NCI-H2227 (cell line): ENCODE measurements around the gene CUX1.
"Not testable (repeated sequence)": the region's sequence is repeated elsewhere in the genome, so short reads cannot be mapped to it uniquely, and the experiment has no call there.

Source experiments
- DNase-seq: peaks from one replicate; lab custom pipeline; 2025; ENCODE audit not compliant: unreplicated experiment; lab: John Stamatoyannopoulos, UW

The CUX1 gene

GRCh38 chr7:102165136-102165535, 347.7 kb downstream of the CUX1 start:
- no peak for DNase-seq

DNA sequence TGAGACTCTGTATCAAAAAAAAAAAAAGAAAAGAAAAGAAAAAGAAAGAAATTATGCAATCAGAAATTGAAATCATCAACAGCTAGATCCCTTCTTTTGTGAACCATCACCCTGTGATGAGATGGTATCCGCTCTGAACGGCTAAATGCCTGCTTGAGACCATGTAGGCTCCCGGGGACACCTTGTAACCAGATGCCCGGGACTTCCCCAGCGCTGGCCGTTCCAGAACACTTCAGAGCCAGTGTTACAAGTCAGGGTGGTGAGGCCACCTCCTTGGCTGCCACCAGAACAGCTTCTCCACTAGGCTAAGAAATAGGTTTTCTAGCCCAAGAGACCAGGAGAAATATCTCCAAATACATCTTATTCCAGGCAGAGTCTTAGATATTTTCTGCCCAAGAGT, 349.8 kb downstream of the CUX1 start:
- DNase-seq: no peak

DNA sequence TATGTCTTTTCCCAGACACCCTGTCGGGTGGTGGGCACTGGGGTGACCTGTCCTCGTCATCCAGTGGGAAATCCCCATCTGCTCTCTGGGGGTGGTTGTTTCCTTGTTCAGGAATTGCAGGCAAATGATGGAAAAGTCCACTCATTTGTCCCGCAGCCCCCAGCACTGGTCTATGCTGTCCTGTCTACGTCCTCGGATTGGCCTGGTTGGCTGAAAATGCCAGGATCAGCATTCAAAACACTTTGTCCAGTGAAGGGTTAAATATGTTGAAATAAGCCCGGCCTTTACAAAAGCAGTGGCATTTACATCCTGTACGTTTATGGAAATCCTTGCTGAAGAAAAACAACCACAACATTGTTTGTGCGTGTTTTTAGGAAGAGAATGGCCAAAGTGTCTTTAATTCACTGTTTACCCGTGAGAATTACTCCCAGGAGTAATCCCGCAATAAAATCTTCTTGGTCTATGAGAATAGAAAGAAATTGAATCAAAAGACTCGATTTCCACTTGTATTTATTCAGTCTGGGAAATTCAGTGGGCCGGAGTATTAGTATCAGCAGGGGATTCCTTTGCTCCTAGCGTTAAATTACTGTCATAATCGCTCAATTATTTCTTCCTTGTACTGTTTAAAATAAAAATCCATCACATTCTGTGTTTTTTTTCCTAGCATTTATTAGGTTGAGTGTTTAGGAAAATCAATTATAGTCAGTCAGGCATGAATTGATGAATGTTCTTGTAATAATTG, 352.4 kb downstream of the CUX1 start:
- DNase-seq: peak; percentile 87

DNA sequence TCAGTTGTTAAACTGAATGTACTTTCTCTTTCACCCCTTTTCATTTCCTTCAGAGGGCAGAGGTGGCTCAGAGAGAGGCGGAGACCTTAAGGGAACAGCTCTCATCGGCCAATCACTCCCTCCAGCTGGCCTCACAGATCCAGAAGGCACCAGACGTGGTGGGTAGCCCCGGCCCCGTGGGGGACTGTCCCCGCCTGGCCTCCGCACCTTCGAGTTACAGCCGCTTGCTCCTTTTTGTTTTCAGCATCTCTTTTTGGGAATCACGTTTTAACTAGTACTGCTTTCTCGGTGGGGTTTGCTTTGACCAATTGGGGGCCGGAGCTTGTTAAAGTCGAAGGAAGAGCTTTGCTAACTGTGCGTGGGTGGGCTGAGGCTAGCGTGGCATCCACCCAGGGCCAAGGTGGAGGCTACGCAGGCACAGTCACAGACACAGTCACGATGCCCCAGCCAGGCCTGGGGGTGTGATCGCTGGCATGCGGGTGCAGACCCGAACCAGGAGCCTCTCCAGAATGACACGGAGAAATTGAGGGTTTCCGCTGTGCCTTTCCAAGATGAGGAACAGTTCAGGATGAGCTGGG, 353.1 kb downstream of the CUX1 start:
- DNase-seq: peak; percentile 87

DNA sequence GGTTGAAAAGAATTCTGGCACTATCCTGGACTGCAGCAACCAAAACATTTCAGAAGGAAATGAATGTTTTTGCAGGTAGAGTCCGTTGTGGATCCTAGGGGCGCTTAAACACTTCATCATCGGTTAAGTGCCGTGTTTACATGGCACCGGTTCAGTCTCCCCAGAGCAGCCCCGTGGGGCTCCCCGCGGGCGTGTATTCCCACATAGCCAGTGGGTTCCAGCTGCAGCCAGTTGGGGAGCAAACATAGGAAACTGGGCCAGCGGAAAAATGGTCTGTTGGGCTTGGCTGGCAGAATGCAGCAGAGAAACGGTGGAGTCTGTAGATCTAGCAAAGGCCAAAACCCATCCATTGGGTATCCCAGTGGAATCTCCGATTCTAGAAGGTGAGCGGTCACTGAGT, 356.2 kb downstream of the CUX1 start:
- DNase-seq: no peak

DNA sequence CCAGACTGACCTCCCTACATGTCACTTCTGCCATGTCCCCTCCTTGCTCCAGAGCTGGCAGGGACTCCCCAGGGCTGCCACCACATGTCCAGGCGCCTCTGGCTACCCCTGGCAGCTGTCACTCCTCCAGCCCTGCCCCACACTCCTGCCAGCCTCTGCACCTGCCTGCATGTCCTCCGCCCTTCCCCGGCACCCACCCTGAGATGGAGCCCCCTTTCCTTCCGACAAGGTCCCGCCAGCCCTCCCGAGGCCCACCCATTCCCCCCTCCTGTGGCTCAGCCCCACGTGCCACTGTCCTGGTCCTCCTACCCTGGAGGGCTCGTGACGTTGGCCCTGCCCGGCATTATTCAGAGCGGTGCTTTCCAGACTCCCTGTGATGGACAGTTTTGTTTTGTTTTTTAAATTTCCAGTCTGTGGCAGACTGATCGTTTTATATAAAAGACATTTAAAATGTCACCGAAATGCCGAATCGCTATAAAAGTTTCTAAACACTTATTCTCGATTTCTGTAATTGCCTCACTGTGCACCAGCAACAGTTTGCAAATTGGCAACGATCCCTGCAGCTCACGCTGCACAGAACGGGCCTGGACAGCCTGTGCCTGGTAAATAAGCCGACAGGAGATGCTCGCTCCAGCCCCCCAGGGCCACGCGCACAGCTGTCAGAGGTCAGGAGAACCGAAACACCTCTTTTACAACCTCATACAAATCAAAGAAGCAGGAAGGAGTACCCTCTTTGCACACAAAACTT, 358.2 kb downstream of the CUX1 start:
- DNase-seq: no peak

GRCh38 chr7:102178410-102178809, 361.0 kb downstream of the CUX1 start:
- DNase-seq: no peak

- DNase-seq: no peak
Measured at GRCh38 chr7:102180727-102181126, 363.3 kb downstream of the CUX1 start.

GRCh38 chr7:102181517-102181916, 364.1 kb downstream of the CUX1 start:
- DNase-seq: no peak

- no peak for DNase-seq
Measured at GRCh38 chr7:102182016-102182415, 364.6 kb downstream of the CUX1 start.

DNA sequence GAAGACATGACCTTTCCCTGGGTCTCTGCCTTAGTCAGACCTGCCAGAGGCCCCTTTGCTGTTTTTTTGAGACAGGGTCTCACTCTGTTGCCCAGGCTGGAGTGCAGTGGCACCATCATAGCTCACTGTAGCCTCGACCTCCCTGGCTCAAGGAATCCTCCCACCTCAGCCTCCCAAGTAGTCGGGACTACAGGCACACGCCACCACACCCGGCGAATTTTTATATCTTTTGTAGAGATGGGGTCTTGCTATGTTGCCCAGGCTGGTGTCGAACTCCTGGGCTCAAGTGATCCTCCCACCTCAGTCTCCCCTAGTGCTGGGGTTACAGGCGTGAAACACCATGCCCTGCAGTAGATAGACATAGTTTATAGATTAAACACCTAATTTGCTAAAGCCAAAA, 366.4 kb downstream of the CUX1 start:
- not testable (repeated sequence) for DNase-seq

- no peak for DNase-seq
Measured at GRCh38 chr7:102184303-102184702, 366.9 kb downstream of the CUX1 start.

- DNase-seq: no peak
Measured at GRCh38 chr7:102185796-102186195, 368.4 kb downstream of the CUX1 start.

DNA sequence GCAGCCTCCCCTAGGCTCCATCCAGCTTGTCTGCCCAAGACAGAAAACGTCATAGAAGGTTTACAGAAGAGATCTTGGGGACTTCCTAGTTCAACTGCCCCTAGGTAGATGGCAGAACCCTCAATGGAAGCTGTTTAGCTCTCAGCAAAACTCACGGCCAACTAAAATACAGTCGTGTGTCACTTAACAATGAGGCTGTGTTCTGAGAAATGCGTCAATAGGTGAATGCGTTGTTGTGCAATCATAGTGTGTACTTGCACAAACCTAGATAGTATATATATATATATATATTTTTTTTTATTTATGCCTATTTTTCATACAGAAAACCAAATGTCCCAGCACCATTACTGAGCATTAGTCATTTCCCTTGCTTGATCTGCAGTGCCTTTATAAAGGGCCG, 368.9 kb downstream of the CUX1 start:
- DNase-seq: no peak

DNA sequence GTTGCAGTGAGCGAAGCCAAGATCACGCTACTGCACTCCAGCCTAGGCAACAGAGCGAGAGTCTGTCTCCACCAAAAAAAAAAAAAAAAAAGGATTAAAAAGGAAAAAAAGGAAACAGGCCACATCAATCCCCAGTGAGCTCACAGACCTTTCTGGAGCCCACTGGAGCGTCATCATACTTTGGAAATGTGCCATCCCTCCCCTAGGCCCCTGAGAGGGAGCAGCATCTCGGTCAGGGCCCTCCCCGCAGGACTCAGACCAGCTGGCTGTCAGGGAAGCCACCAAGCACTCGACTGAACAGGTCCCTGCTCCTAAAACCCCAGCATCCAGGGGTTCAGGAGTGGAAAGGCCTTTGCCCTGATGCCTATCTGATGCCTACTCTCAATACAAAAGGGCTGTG, 371.3 kb downstream of the CUX1 start:
- DNase-seq: no peak

- no peak for DNase-seq
Measured at GRCh38 chr7:102189756-102190155, 372.3 kb downstream of the CUX1 start.

GRCh38 chr7:102190776-102191350, 373.4 kb downstream of the CUX1 start:
- DNase-seq: no peak

DNA sequence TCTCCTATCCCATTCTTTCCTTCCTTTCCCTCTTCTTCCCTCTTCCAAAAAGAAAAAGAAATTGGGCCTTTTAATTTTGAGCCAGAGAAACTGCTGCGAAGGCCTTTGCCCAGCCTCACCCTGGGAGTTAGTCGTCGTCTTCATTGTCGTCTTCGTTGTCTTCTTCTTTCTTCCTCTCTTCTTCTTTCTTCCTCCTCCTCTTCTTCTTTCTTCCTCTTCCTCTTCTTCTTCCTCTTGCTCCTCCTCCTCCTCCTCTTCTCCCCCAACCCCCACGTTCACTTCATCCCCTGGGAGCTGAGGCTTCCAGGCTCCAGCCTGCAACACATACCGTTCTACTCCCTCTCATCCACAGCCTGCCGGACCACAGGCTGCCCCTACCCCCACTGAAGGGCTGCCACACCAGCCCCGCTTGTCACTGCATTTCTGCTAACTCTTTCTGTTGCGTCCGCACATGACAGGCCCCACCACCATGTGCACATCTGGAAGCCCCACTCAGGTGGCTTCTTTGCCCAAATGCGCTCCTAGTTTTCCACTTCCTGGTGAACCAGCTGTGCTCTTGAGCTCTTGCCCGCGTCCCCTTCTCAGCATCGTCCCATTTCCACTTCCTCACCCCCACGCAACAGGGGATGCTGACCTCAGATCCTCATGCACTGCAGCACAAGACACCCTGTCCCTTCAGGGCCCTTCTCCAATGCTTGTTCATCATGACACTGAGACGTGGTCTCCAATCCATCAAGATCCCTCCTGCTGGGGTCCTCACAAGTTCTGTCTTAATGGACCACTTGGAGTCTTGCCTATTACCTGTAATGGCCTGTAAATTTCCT, 374.3 kb downstream of the CUX1 start:
- DNase-seq: no peak

GRCh38 chr7:102192790-102193189, 375.4 kb downstream of the CUX1 start:
- DNase-seq: no peak

- DNase-seq: no peak
Measured at GRCh38 chr7:102193806-102194205, 376.4 kb downstream of the CUX1 start.

DNA sequence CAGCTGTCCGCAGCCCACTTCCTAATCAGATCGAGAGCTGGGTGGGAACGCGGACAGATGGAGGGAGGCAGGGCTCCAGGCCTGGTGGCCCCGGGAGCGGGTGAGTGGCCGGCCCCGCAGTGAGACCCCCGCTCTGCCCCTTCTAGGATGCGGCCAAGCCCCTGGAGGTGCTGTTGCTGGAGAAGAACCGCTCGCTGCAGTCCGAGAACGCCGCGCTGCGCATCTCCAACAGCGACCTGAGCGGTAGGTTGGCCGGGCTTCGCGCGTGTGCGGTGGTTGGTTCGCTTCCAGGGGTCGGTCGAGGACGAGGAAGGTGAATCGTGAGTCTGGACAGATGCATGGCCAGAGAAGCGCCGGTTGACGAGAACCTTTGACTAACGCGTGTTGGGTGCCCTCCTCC, 377.9 kb downstream of the CUX1 start:
- DNase-seq: no peak
